SU-DHL-6 (cell line): Measurements from ENCODE around the gene MYH11.
"Not testable (repeated sequence)": the region's sequence is repeated elsewhere in the genome, so short reads cannot be mapped to it uniquely, and the experiment has no call there.

ENCODE experiments used
- H2AFZ ChIP-seq: fragments of 200-600 bp; sonication (generic); 2 replicates; pipeline ENCODE4 v1.6.1; 2014; ENCODE audit warnings: low read depth, mild to moderate bottlenecking, moderate library complexity, mixed read lengths, antibody characterized with exemption, low read length; ENCODE audit not compliant: severe bottlenecking
- H3F3A ChIP-seq: fragments of 200-600 bp; shearing (Covaris generic); 2 replicates; pipeline ENCODE4 v1.6.0; 2016; ENCODE audit warnings: antibody characterized with exemption, mild to moderate bottlenecking; ENCODE audit not compliant: insufficient read depth
- H3K27ac ChIP-seq: fragments of 200-600 bp; sonication (generic); 2 replicates; pipeline ENCODE4 v1.5.1; 2016; ENCODE audit warnings: low read depth, mild to moderate bottlenecking, low read length, moderate library complexity, mixed read lengths
- H3K27me3 ChIP-seq: fragments of 200-600 bp; sonication (generic), shearing (Covaris generic); 2 replicates; pipeline ENCODE4 v1.6.0; 2014; ENCODE audit warnings: mild to moderate bottlenecking, low read length
- H3K36me3 ChIP-seq: fragments of 200-600 bp; sonication (generic); 2 replicates; pipeline ENCODE4 v1.6.1; 2014; ENCODE audit warnings: mild to moderate bottlenecking, low read length, mixed read lengths
- H3K4me2 ChIP-seq: fragments of 300-600, 200-600 bp; shearing (Covaris generic), sonication (generic); 2 replicates; pipeline ENCODE4 v1.6.0; 2014; ENCODE audit warnings: low read length, low read depth, mild to moderate bottlenecking; ENCODE audit not compliant: poor library complexity, severe bottlenecking
- H3K4me3 ChIP-seq: fragments of 200-600 bp; sonication (generic); 2 replicates; pipeline ENCODE4 v1.5.1; 2014; ENCODE audit warnings: antibody characterized with exemption, low read length, mild to moderate bottlenecking, mixed read lengths; ENCODE audit not compliant: insufficient read depth, poor library complexity, severe bottlenecking
- H3K79me2 ChIP-seq: fragments of 200-600 bp; sonication (generic); 2 replicates; pipeline ENCODE4 v1.6.1; 2014; ENCODE audit warnings: mild to moderate bottlenecking, low read length, moderate library complexity; ENCODE audit not compliant: insufficient read depth
- H3K9ac ChIP-seq: fragments of 200-600 bp; sonication (generic); 2 replicates; pipeline ENCODE4 v1.7.0; 2014; ENCODE audit warnings: mild to moderate bottlenecking, low read length
- H3K9me2 ChIP-seq: fragments of 200-600 bp; sonication (generic); replicated peaks from 2 replicates; pipeline ENCODE4 v1.6.1; 2014; ENCODE audit warnings: low read length; ENCODE audit not compliant: insufficient read depth
- H3K9me3 ChIP-seq: fragments of 200-600 bp; sonication (generic); 2 replicates; pipeline ENCODE4 v1.6.1; 2014; ENCODE audit warnings: low read length, mixed read lengths; ENCODE audit not compliant: insufficient read depth
- H4K20me1 ChIP-seq: fragments of 200-600 bp; sonication (generic); 2 replicates; pipeline ENCODE4 v1.6.1; 2014; ENCODE audit warnings: low read depth, mild to moderate bottlenecking, antibody characterized with exemption, low read length, moderate library complexity, mixed read lengths
- CTCF ChIP-seq: fragments of 200-600 bp; sonication (generic); IDR thresholded peaks from one replicate; pipeline ENCODE4 v1.5.1; 2017; ENCODE audit warnings: antibody characterized with exemption, mild to moderate bottlenecking, low read length, moderate library complexity; ENCODE audit not compliant: insufficient read depth, poor library complexity, severe bottlenecking
- EZH2phosphoT487 ChIP-seq: fragments of 200-600 bp; sonication (generic), shearing (Covaris generic); conservative IDR thresholded peaks from 2 replicates; pipeline ENCODE4 v1.6.1; 2018; ENCODE audit warnings: mild to moderate bottlenecking, antibody characterized with exemption, low read length, moderate library complexity, mixed read lengths

Gene MYH11

GRCh38 chr16:15846510-15846909, 10.3 kb downstream of the MYH11 start:
- no peak overlapping the region for H3K27ac ChIP-seq
- no peak overlapping the region for H3K4me2 ChIP-seq
- H3K36me3 ChIP-seq, result no peaks in the 10 kb centered on the region
- H3K9me2 ChIP-seq, result no peaks in the 10 kb centered on the region
- H3K9ac ChIP-seq, result no peak overlapping the region
- H3F3A ChIP-seq, result no peaks in the 10 kb centered on the region
- TF ChIP-seq EZH2phosphoT487, result no peak
- no peaks in the 10 kb centered on the region for H3K79me2 ChIP-seq
- H3K27me3 ChIP-seq, result no peaks in the 10 kb centered on the region
- no peak overlapping the region for H3K4me3 ChIP-seq
- no peaks in the 10 kb centered on the region for H4K20me1 ChIP-seq
- no peak overlapping the region for H2AFZ ChIP-seq
- no peaks in the 10 kb centered on the region for H3K9me3 ChIP-seq

DNA sequence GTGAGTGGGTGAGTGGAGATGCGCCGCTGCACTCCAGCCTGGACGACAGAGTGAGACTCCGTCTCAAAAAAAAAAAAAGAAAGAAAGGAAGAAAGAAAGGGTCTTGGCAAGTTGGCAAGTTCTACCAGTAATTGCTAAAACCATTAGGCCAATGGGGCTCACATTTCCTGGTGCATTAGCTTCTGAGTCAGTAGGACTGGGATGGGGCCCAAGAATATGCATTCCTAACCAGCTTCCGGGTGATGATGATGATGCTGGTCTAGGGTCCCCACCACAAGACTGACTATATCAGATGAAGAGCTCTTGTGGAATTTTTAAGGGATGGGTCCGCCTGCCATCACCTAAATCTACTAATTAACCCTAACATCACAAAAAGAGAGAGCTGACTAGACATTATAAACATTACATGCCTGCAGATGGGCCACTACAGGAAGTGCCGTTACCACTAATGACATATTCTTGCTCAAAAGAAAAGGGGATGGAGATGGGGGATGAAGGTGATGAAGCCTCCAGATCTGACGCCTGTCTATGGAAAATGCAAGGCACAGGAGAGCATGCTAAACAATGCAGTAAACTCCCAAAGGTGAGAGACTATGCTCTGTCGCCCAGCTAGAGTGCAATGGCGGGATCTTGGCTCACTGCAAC, 13.1 kb downstream of the MYH11 start:
- Histone ChIP-seq H3K4me2 (no peak overlapping the region), H3K79me2 (no peaks in the 10 kb centered on the region), H3K9ac (no peak overlapping the region), H2AFZ (no peak overlapping the region), H3K27me3 (no peaks in the 10 kb centered on the region), H3K27ac (no peak overlapping the region), H3K4me3 (no peak overlapping the region), H3K9me3 (no peaks in the 10 kb centered on the region), H3F3A (no peaks in the 10 kb centered on the region), H3K9me2 (no peaks in the 10 kb centered on the region), H4K20me1 (no peaks in the 10 kb centered on the region), H3K36me3 (no peaks in the 10 kb centered on the region)
- no peak for TF ChIP-seq EZH2phosphoT487
- TF ChIP-seq CTCF, result no peak

- H3K27me3 ChIP-seq, H3K79me2 ChIP-seq, H3K9me2 ChIP-seq, H4K20me1 ChIP-seq, H3K36me3 ChIP-seq, H3K4me2 ChIP-seq, H3K9ac ChIP-seq, H3K9me3 ChIP-seq, H3K27ac ChIP-seq, H3F3A ChIP-seq, H2AFZ ChIP-seq, H3K4me3 ChIP-seq: not testable (repeated sequence)
These were observed 17.6 kb downstream of the MYH11 start for GRCh38 chr16:15839204-15839603.

GRCh38 chr16:15837761-15838160, 19.1 kb downstream of the MYH11 start:
- Histone ChIP-seq H3K4me2 (no peak overlapping the region), H3K27ac (no peak overlapping the region), H4K20me1 (no peaks in the 10 kb centered on the region), H3F3A (no peaks in the 10 kb centered on the region), H3K27me3 (no peaks in the 10 kb centered on the region), H3K9me3 (no peaks in the 10 kb centered on the region), H2AFZ (no peak overlapping the region), H3K79me2 (no peaks in the 10 kb centered on the region), H3K4me3 (no peak overlapping the region), H3K9ac (no peak overlapping the region), H3K9me2 (no peaks in the 10 kb centered on the region), H3K36me3 (no peaks in the 10 kb centered on the region)
- TF ChIP-seq CTCF (no peak), EZH2phosphoT487 (no peak)
